Endodermal cell (in vitro differentiated cells): ENCODE data around the gene MRPL12. TPM values are rescaled to one million over a fixed set of nuclear protein-coding genes. Genes with fewer than 3 reads are reported as not detected.
A peak's percentile ranks its signal among the peaks of the same experiment; 100 is the strongest.

Experiments used
- DNase-seq: peaks from one replicate; pipeline ENCODE4 v3.0.0-alpha.2; 2017
- H3K27ac ChIP-seq: 2 replicates; pipeline ENCODE4 v1.5.1; 2013; ENCODE audit warnings: mild to moderate bottlenecking, low read depth, low read length, moderate library complexity
- H3K27me3 ChIP-seq: 2 replicates; pipeline ENCODE4 v1.6.1; 2013; ENCODE audit warnings: mild to moderate bottlenecking, low read length, moderate library complexity; ENCODE audit not compliant: insufficient read depth, control insufficient read depth, poor library complexity, severe bottlenecking
- H3K36me3 ChIP-seq: 2 replicates; pipeline ENCODE4 v1.7.0; 2013; ENCODE audit warnings: mild to moderate bottlenecking, low read length, moderate library complexity; ENCODE audit not compliant: control insufficient read depth, insufficient read depth
- H3K4me1 ChIP-seq: one replicate; pipeline ENCODE4 v1.7.0; 2013; ENCODE audit warnings: low read length; ENCODE audit not compliant: control insufficient read depth, insufficient read depth
- H3K4me3 ChIP-seq: 2 replicates; pipeline ENCODE4 v1.5.1; 2013; ENCODE audit warnings: mild to moderate bottlenecking, low read length, moderate library complexity
- H3K9ac ChIP-seq: 2 replicates; pipeline ENCODE4 v1.6.1; 2013; ENCODE audit warnings: mild to moderate bottlenecking, low read length, moderate library complexity; ENCODE audit not compliant: poor library complexity, severe bottlenecking; ENCODE audit errors: extremely low read depth
- H3K9me3 ChIP-seq: 2 replicates; pipeline ENCODE4 v1.6.1; 2013; ENCODE audit warnings: mild to moderate bottlenecking, low read length, moderate library complexity; ENCODE audit not compliant: control insufficient read depth
- H3K27ac Mint-ChIP-seq: 2 replicates; pipeline ENCODE4 v1.8.0; 2020; ENCODE audit warnings: mixed read lengths
- H3K27me3 Mint-ChIP-seq: 2 replicates; pipeline ENCODE4 v1.8.0; 2021; ENCODE audit warnings: mild to moderate bottlenecking, mixed read lengths; ENCODE audit not compliant: insufficient read depth
- H3K36me3 Mint-ChIP-seq: 2 replicates; pipeline ENCODE4 v1.8.0; 2020; ENCODE audit warnings: low read depth, mixed read lengths
- H3K4me1 Mint-ChIP-seq: 2 replicates; pipeline ENCODE4 v1.8.0; 2020; ENCODE audit warnings: mixed read lengths
- H3K4me3 Mint-ChIP-seq: 2 replicates; pipeline ENCODE4 v1.8.0; 2020; ENCODE audit warnings: mild to moderate bottlenecking, moderate library complexity, mixed read lengths
- H3K9me3 Mint-ChIP-seq: 2 replicates; pipeline ENCODE4 v1.8.0; 2020; ENCODE audit warnings: mild to moderate bottlenecking, mixed read lengths
- CTCF ChIP-seq: fragments of 200-600 bp; sonication (generic); conservative IDR thresholded peaks from 2 replicates; pipeline ENCODE4 v1.5.0; 2021; ENCODE audit warnings: antibody characterized with exemption, mild to moderate bottlenecking
- WGBS, 2 experiments: methylation state at CpG; one replicate each; pipeline versions ENCODE4 v1.1.5 to v1.1.7; 2013; ENCODE audit warnings: missing lambda C conversion rate in 2 of 2, mixed read lengths in 1 of 2; ENCODE audit not compliant: insufficient coverage in 1 of 2, insufficient read length in 1 of 2; 5-methylcytosine and 5-hydroxymethylcytosine counted together
- total RNA-seq, 2 donors: library from RNA; stranded (reverse); fragmentation: NEBNext Ultra II Directional in 1 of 2; extraction: Animal tissue kit (Norgen Biotek cat#: 25700) in 1 of 2; gene quantifications; 2 replicates in 1 of 2; 3 replicates in 1 of 2; pipeline ENCODE4 v1.2.1, GENCODE V29; 2021

The MRPL12 gene
- total RNA-seq, 2 donors from 2014 or later: 99.4 to 105 TPM

- Mint-ChIP-seq H3K36me3 (peaks cover 47% of the 10 kb centered on the region), H3K27me3 (no peaks in the 10 kb centered on the region), H3K4me1 (peaks cover 7% of the 10 kb centered on the region), H3K27ac (no peak overlapping the region), H3K4me3 (no peak overlapping the region), H3K9me3 (no peaks in the 10 kb centered on the region)
- 93 to 100% methylated on average over 9 to 14 of the region's 14 CpGs for WGBS, 2 experiments
- no peaks in the 10 kb centered on the region for H3K27me3 ChIP-seq
- peaks cover 63% of the 10 kb centered on the region for H3K36me3 ChIP-seq
- no peak overlapping the region for H3K27ac ChIP-seq
- TF ChIP-seq CTCF: no peak
- H3K4me3 ChIP-seq: no peak overlapping the region
- peaks cover 5% of the 10 kb centered on the region for H3K4me1 ChIP-seq
- H3K9me3 ChIP-seq: no peaks in the 10 kb centered on the region
- DNase-seq: no peak
- no peak overlapping the region for H3K9ac ChIP-seq
Observed at GRCh38 chr17:81688616-81689015, 14.6 kb upstream of the MRPL12 start.

GRCh38 chr17:81690066-81690465 lies 13.1 kb upstream of the MRPL12 start:
- no peaks in the 10 kb centered on the region for H3K4me1 ChIP-seq
- H3K27ac ChIP-seq: no peak overlapping the region
- Mint-ChIP-seq H3K4me3 (no peak overlapping the region), H3K27ac (peak overlapping the region; percentile 64), H3K27me3 (no peaks in the 10 kb centered on the region), H3K9me3 (no peaks in the 10 kb centered on the region), H3K36me3 (peaks cover 50% of the 10 kb centered on the region), H3K4me1 (no peaks in the 10 kb centered on the region)
- H3K9me3 ChIP-seq: no peaks in the 10 kb centered on the region
- no peak for DNase-seq
- no peak overlapping the region for H3K9ac ChIP-seq
- no peak for TF ChIP-seq CTCF
- no peak overlapping the region for H3K4me3 ChIP-seq
- H3K27me3 ChIP-seq: no peaks in the 10 kb centered on the region
- WGBS, 2 experiments: 92 to 94% methylated on average over 17 to 18 of the region's 18 CpGs
- peaks cover 69% of the 10 kb centered on the region for H3K36me3 ChIP-seq

- H3K9me3 ChIP-seq: no peaks in the 10 kb centered on the region
- DNase-seq: no peak
- H3K36me3 ChIP-seq: peaks cover 67% of the 10 kb centered on the region
- no peaks in the 10 kb centered on the region for H3K9me3 Mint-ChIP-seq
- H3K9ac ChIP-seq: no peak overlapping the region
- peaks cover 50% of the 10 kb centered on the region for H3K36me3 Mint-ChIP-seq
- no peaks in the 10 kb centered on the region for H3K27me3 ChIP-seq
- H3K27ac ChIP-seq: no peak overlapping the region
- no peaks in the 10 kb centered on the region for H3K27me3 Mint-ChIP-seq
- no peak overlapping the region for H3K4me3 Mint-ChIP-seq
- 96% methylated on average over 12 to 17 of the region's 17 CpGs for WGBS, 2 experiments
- no peaks in the 10 kb centered on the region for H3K4me1 ChIP-seq
- TF ChIP-seq CTCF: no peak
- no peak overlapping the region for H3K4me3 ChIP-seq
- no peaks in the 10 kb centered on the region for H3K4me1 Mint-ChIP-seq
- H3K27ac Mint-ChIP-seq: no peak overlapping the region
Observed at GRCh38 chr17:81690549-81690948, 12.6 kb upstream of the MRPL12 start.
